HG03280 (cell line): ENCODE data around the gene HIVEP3.

Source experiments
- ATAC-seq: cut with Tn5 transposase; IDR thresholded peaks from one replicate; pipeline ENCODE4 v1.9.1; 2021; ENCODE audit warnings: mild to moderate bottlenecking, moderate library complexity; ENCODE audit not compliant: unreplicated experiment

HIVEP3 gene

DNA sequence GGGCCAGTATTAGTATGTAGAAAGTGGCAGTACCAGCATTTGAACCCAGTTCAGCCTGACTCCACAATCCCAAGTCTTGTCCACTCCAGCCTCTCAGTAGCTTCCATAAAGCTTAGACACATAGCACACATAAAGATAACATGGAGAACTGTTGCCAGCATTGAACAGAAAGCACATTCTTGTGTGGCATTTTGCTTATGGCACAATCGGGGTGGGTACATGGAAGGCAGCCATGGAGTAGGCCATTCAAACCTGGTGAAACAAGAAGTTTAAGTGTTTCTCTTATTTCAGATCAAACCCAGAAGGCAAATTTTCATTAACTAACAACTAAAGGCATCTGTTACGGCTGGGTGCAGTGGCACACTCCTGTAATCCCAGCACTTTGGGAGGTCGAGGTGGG lies 102.7 kb downstream of the HIVEP3 start:
- ATAC-seq: no peak

DNA sequence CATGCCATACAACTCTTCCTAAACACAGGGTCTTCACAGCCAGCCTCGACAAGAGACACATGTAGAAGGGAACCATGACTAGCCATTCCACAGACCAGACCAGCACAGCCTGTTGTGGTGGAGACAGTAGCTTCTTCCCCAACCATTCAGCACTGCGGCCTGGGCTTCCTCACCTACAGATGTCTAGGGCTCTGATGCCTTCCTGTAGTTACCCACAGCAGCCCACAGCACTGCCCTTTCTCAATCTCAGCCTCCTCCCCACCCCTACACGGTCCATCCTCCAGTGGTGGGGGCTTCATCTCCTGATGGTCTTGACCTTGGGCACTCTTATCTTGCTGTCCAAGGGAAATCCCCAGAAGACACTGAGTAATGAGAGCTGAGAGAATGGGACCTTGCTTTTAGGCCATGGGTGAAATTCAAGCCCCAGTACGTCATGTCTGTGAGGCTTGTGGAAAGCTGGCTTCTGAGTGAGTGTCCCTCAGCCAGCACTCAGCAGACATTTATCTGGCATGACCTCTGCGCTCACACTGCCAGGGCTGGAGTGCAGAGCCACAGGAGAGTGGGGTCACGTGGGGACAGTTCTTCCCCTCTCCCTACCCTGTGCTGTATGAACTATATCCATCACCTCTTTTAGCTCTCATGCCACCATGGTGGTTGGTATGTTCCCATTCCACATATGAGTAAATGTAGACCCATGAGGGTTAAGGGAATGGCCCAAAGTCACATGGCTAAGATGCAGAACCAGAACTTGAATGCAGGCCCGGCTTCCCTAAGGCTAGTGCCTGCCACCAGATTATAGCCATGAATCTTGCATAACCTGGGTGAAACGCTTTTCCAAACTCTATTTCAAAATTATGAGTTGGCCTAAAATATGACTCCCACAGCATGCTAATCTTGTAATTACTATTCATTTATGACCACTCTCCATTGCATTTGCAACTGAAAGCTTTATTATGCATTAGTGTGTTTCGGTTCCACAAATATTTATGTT lies 104.7 kb downstream of the HIVEP3 start:
- no peak for ATAC-seq

GRCh38 chr1:41813226-41813625 lies 105.5 kb downstream of the HIVEP3 start:
- ATAC-seq: no peak

DNA sequence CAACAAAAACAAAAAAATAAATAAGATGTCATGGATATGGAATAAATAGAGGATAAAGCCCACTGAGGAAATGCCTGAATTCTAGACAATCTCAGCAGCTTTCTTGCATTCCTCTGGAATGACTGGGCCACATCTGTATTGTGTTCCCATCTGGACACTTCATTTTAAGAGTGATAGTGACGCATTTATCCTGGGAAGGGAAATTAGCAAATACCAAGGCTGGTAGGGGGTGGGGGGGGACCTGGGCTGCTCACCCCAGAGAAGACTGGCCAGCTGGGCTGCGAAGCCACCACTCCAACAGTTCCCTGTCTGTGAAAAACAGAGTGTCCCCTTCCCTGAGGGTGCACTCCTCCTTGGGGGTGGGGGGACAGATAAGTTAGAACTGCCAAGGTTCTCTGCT lies 106.3 kb downstream of the HIVEP3 start:
- no peak for ATAC-seq

- no peak for ATAC-seq
Observed at GRCh38 chr1:41812051-41812450, 106.7 kb downstream of the HIVEP3 start.

DNA sequence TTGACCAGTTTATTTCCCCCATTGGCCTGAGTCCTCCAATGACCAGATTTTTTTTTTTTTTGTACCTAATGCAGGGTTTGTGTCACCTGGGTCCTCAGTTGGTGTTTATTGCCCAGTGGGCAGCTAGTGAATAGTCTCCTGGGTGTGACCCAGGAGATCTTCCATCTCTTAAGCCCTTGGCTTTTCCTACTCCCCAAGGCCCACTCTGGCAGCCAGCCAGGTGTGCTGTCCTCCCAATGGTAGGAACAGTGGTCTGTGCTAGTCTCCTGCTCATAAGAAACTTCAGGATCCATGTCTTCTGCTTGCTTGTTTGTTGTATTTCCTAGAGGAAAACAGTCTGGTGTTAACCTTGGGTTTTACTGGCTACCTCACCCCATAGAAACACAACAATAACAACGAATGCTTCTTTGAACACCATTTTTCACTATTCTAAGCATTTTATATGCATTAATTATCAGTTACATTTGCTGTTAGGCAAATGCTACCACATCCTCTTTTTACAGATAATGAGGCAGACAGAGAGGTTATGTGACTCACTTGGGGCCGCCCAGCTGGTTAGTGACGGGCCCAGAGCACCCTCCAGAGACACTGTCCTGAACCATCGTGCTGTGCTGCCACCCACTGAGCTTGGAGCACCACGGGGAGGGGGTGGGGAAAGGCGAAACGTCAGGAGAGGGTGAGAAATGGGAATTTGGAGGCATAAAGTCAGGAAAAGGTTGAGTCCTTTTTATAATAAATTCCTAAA lies 107.5 kb downstream of the HIVEP3 start:
- no peak for ATAC-seq

DNA sequence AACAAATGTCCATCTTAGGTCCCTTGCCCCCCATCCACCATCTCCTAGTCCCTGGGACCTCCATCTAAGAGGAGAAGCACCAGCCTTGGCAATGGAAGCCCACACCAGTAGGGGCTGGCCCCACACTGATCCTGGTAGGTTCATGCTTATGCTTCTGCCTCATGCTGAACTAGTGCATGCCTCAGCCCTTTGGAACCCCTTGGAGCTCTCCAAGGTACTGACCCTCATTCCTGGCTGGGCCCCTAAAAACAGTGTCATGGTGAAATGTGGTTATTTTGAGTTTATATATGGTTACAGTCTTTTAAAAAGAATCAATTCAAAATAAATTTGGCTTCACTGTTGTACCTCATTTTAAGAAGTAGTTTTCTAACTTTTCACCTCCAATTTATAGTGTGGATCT lies 108.3 kb downstream of the HIVEP3 start:
- ATAC-seq: no peak

- ATAC-seq: no peak
Observed at GRCh38 chr1:41809692-41810091, 109.0 kb downstream of the HIVEP3 start.

- no peak for ATAC-seq
Observed at GRCh38 chr1:41807390-41807789, 111.3 kb downstream of the HIVEP3 start.

DNA sequence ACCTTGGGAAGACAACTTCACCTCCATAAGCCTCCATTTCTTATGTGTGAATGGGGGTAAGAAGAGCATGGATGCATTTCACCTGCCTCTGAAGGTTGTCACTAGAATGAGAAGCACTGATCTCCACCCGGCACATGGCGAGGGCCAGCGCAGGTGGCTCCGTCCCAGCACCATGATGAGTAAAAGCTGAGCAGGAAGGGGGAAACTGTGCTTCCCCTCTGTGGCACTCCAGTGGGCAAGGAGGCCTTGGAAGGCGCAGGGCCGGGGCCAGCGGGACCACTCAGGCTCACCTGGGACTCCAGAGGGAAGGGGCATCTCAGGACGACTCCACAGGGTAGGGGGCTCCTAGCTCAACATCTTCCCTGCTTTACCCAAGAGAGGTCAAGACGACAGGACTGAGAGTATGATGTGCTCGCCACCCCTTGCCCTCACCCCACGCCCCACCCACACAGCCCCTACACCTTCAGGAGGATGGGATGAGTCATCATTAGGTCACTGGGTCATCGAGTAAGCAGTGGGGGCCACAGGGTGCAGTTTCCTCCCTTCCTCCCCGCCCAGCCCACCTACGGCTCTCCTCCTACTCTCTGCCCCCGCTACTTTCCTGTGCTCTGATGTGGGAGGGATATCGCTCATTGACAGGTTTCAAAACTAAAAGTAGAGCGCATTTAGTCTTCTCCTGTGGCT lies 112.1 kb downstream of the HIVEP3 start:
- ATAC-seq: no peak

- no peak for ATAC-seq
Observed at GRCh38 chr1:41805771-41806471, 112.8 kb downstream of the HIVEP3 start.

DNA sequence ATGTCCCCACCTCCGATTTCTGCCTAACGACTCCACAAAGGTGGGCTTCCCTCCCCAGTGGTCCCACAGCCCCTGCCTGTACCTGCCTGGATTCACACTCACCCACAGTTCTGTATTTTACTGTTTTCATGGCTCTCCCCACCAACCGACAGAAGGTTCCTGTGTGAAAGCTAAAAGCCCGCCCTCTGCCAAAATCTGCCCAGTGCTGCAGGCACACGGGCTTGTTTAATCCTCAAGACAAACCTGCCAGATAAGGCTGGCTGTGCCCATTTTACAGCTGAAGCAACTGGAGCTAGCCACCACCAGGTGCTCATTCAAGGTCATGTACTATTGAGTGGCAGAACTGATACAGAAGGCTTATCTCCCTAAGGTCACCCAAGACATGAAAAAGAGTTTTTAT lies 114.5 kb downstream of the HIVEP3 start:
- ATAC-seq: no peak

GRCh38 chr1:41803656-41804055 lies 115.1 kb downstream of the HIVEP3 start:
- ATAC-seq: no peak

DNA sequence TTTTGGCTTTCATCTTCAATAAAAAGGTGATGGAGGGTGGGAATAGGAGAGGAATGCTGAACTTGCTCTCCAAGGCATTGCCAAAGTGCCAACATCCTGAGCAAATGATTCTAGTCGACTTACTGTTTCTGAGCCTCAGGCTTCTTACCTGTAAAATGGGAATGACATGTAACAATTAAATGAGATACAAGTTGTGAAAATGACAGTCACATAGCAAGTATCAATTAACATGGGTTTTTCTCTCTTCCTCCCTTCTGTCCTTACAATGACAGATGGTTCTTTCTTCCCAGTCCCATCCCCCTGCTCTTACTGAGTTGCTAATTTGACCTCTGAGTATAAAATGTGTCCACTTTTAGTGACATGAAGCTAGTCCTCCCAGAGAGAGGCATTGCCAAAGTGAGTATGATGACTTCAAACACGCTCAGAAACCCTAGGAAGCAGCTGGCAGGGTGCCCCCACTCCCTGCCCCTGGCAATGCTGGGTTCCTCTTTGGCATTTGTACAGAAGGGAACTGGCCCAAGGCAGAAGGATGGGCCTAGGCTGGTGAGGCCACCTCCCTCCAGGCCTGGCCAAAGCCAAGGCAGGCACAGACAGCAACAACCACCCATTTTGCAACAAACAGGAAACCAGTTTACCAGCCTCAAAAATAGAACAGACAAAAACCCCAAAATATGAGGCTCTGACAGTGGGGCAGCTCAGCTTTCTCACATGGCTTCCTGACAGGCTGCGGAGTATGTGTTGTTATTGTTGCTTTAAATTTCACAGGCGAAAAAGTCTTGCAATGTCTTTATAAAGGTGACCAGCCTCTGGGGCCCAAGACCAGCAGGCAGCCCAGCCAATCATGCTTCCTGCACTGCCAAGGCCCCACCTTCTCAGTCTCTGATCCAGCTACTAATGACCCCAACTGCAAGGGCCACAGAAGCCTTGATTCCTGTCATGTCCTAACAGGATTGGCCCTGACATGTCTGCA lies 115.9 kb downstream of the HIVEP3 start:
- no peak for ATAC-seq

- ATAC-seq: no peak
Observed at GRCh38 chr1:41800311-41800829, 118.4 kb downstream of the HIVEP3 start.

GRCh38 chr1:41799723-41800122 lies 119.0 kb downstream of the HIVEP3 start:
- no peak for ATAC-seq

DNA sequence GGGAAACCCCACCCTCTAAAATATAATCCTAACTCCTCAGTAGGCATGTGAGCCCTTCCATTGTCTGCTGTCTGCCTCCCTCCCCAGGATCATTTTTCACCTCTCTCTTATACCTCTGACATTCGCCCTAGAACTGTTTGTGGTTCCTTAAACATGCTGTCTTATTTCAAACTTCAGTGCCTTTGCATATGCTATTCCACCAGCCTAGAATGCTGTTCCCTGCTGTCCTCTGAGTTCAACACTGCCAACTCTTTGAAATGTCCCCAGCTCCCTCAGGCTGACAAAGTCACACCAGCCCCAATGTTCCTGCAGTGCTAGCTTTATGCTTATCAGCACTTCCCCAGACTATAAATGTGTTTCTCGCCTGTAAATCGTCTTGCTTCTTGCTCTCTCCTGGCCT lies 119.5 kb downstream of the HIVEP3 start:
- ATAC-seq: no peak

- ATAC-seq: no peak
Observed at GRCh38 chr1:41795205-41795762, 123.4 kb downstream of the HIVEP3 start.

DNA sequence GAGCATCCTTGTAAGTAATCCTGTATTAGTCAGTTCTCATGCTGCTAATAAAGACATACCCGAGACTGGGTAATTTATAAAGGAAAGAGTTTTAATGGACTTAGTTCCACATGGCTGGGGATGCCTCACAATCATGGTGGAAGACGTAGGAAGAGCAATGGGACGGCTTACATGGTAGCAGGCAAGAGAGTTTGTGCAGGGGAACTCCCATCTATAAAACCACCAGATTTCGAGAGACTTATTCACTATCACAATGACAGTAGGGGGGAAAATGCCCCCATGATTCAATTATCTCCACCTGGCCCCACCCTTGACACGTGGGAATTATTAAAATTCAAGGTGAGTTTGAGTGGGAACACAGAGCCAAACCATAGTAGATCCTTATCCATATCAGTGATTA lies 124.7 kb downstream of the HIVEP3 start:
- no peak for ATAC-seq
